WTC11 (cell line): ENCODE results near the gene GABRR3. TPM values are rescaled to one million over a fixed set of nuclear protein-coding genes. Genes with fewer than 3 reads are reported as not detected.

Source experiments
- ATAC-seq: fragments of 200-7000 bp; cut with Tn5 transposase; 2 replicates; pipeline ENCODE4 v1.10.0; 2021; ENCODE audit warnings: mild to moderate bottlenecking, moderate library complexity
- CTCF ChIA-PET: fragments of 300-600 bp; sonication (Branson Sonifier 250); formaldehyde crosslinking; loops from one replicate; lab custom pipeline; 2021; ENCODE audit warnings: antibody characterized with exemption; lab: Charles Lee
- POLR2A ChIA-PET: fragments of 350-600 bp; sonication (Branson Sonifier 250); formaldehyde crosslinking; loops from one replicate; lab custom pipeline; 2021; ENCODE audit warnings: antibody characterized with exemption; lab: Charles Lee
- DNase-seq: peaks from one replicate; pipeline ENCODE4 v3.0.0; 2021; ENCODE audit warnings: low spot score
- H3K27ac Mint-ChIP-seq: 2 replicates; pipeline ENCODE4 v1.8.0; 2021; ENCODE audit warnings: mixed read lengths
- H3K27me3 Mint-ChIP-seq: 2 replicates; pipeline ENCODE4 v1.8.0; 2021; ENCODE audit warnings: low read depth, mild to moderate bottlenecking, moderate library complexity, mixed read lengths
- H3K36me3 Mint-ChIP-seq: 2 replicates; pipeline ENCODE4 v1.8.0; 2021; ENCODE audit warnings: mixed read lengths
- H3K4me1 Mint-ChIP-seq: 2 replicates; pipeline ENCODE4 v1.8.0; 2022; ENCODE audit warnings: mixed read lengths
- H3K4me3 Mint-ChIP-seq: 2 replicates; pipeline ENCODE4 v1.8.0; 2021; ENCODE audit warnings: mild to moderate bottlenecking, moderate library complexity, mixed read lengths
- H3K9me3 Mint-ChIP-seq: 2 replicates; pipeline ENCODE4 v1.8.0; 2021; ENCODE audit warnings: mixed read lengths
- CBFB ChIP-seq: sonication (generic); formaldehyde crosslinking; IDR thresholded peaks from 2 replicates; pipeline ENCODE4 v1.8.1; 2022; ENCODE audit warnings: mild to moderate bottlenecking, low read depth, missing genetic modification reagents
- CREM ChIP-seq: sonication (generic); formaldehyde crosslinking; IDR thresholded peaks from 2 replicates; pipeline ENCODE4 v1.8.1; 2022; ENCODE audit warnings: mild to moderate bottlenecking, missing genetic modification reagents, moderate library complexity
- ETV6 ChIP-seq: sonication (generic); formaldehyde crosslinking; IDR thresholded peaks from 2 replicates; pipeline ENCODE4 v1.8.1; 2022; ENCODE audit warnings: mild to moderate bottlenecking, missing genetic modification reagents
- JUN ChIP-seq: sonication (generic); formaldehyde crosslinking; IDR thresholded peaks from 2 replicates; pipeline ENCODE4 v1.8.0; 2023; ENCODE audit warnings: mild to moderate bottlenecking, missing genetic modification reagents
- KAT7 ChIP-seq: sonication (generic); formaldehyde crosslinking; IDR thresholded peaks from 2 replicates; pipeline ENCODE4 v1.8.1; 2023; ENCODE audit warnings: missing genetic modification reagents, mild to moderate bottlenecking, borderline replicate concordance
- MLX ChIP-seq: sonication (generic); formaldehyde crosslinking; IDR thresholded peaks from 2 replicates; pipeline ENCODE4 v1.8.1; 2023; ENCODE audit warnings: mild to moderate bottlenecking, missing genetic modification reagents, moderate library complexity
- PRRX2 ChIP-seq: fragments of 250-450 bp; sonication (Bioruptor Pico); IDR thresholded peaks from 2 replicates; pipeline ENCODE4 v1.8.0; 2021; ENCODE audit warnings: mild to moderate bottlenecking
- TCF7 ChIP-seq: sonication (generic); formaldehyde crosslinking; IDR thresholded peaks from 2 replicates; pipeline ENCODE4 v1.8.0; 2022; ENCODE audit warnings: mild to moderate bottlenecking, low read depth, missing genetic modification reagents, moderate library complexity
- TEAD4 ChIP-seq: sonication (generic); formaldehyde crosslinking; IDR thresholded peaks from 2 replicates; pipeline ENCODE4 v1.8.0; 2022; ENCODE audit warnings: mild to moderate bottlenecking, missing genetic modification reagents
- ZNF263 ChIP-seq: sonication (generic); formaldehyde crosslinking; IDR thresholded peaks from 2 replicates; pipeline ENCODE4 v1.8.1; 2022; ENCODE audit warnings: low read depth, mild to moderate bottlenecking, moderate library complexity, missing genetic modification reagents
- total RNA-seq: library from RNA; stranded (reverse); gene quantifications from 3 replicates; pipeline ENCODE4 v1.2.3, GENCODE V29; 2021
- TF ChIP-seq, protein P1 (sequence below): sonication (generic); formaldehyde crosslinking; conservative IDR thresholded peaks from 2 replicates; pipeline ENCODE4 v1.8.1; 2023; ENCODE audit warnings: mild to moderate bottlenecking, low read depth, missing genetic modification reagents, moderate library complexity
- TF ChIP-seq, protein P2 (sequence below): sonication (generic); formaldehyde crosslinking; IDR thresholded peaks from 2 replicates; pipeline ENCODE4 v1.8.1; 2023; ENCODE audit warnings: mild to moderate bottlenecking, missing genetic modification reagents, moderate library complexity
- TF ChIP-seq, protein P3 (sequence below): fragments of 250-450 bp; sonication (Bioruptor Pico); IDR thresholded peaks from 2 replicates; pipeline ENCODE4 v1.9.0; 2021; ENCODE audit warnings: mild to moderate bottlenecking, borderline replicate concordance
- TF ChIP-seq, protein P4 (sequence below): sonication (generic); formaldehyde crosslinking; IDR thresholded peaks from 2 replicates; pipeline ENCODE4 v1.8.1; 2022; ENCODE audit warnings: missing genetic modification reagents, borderline replicate concordance
- TF ChIP-seq, protein P5 (sequence below): sonication (generic); formaldehyde crosslinking; IDR thresholded peaks from 2 replicates; pipeline ENCODE4 v1.8.1; 2022; ENCODE audit warnings: low read depth, mild to moderate bottlenecking, moderate library complexity, missing genetic modification reagents, borderline replicate concordance
- TF ChIP-seq, protein P6 (sequence below): sonication (generic); formaldehyde crosslinking; IDR thresholded peaks from 2 replicates; pipeline ENCODE4 v1.8.0; 2022; ENCODE audit warnings: mild to moderate bottlenecking, missing genetic modification reagents

The GABRR3 gene
- total RNA-seq, 1 experiment from 2014 or later = not detected

- no peak for DNase-seq
- no peak overlapping the region for H3K4me3 Mint-ChIP-seq
- H3K36me3 Mint-ChIP-seq = peaks cover 10% of the 10 kb centered on the region; the same call in 1 of the 2 replicates
- H3K4me1 Mint-ChIP-seq = peaks cover 12% of the 10 kb centered on the region
- POLR2A ChIA-PET = no interaction called here
- H3K27ac Mint-ChIP-seq = no peak overlapping the region
- no peak for ATAC-seq
- no peaks in the 10 kb centered on the region for H3K9me3 Mint-ChIP-seq
- H3K27me3 Mint-ChIP-seq = no peaks in the 10 kb centered on the region
- TF ChIP-seq KAT7 = no peak
- TF ChIP-seq, protein P1, sequence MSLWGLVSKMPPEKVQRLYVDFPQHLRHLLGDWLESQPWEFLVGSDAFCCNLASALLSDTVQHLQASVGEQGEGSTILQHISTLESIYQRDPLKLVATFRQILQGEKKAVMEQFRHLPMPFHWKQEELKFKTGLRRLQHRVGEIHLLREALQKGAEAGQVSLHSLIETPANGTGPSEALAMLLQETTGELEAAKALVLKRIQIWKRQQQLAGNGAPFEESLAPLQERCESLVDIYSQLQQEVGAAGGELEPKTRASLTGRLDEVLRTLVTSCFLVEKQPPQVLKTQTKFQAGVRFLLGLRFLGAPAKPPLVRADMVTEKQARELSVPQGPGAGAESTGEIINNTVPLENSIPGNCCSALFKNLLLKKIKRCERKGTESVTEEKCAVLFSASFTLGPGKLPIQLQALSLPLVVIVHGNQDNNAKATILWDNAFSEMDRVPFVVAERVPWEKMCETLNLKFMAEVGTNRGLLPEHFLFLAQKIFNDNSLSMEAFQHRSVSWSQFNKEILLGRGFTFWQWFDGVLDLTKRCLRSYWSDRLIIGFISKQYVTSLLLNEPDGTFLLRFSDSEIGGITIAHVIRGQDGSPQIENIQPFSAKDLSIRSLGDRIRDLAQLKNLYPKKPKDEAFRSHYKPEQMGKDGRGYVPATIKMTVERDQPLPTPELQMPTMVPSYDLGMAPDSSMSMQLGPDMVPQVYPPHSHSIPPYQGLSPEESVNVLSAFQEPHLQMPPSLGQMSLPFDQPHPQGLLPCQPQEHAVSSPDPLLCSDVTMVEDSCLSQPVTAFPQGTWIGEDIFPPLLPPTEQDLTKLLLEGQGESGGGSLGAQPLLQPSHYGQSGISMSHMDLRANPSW (CRISPR knock-in tag) = no peak
- TF ChIP-seq TCF7 (CRISPR knock-in tag) = no peak
- TF ChIP-seq, protein P2, sequence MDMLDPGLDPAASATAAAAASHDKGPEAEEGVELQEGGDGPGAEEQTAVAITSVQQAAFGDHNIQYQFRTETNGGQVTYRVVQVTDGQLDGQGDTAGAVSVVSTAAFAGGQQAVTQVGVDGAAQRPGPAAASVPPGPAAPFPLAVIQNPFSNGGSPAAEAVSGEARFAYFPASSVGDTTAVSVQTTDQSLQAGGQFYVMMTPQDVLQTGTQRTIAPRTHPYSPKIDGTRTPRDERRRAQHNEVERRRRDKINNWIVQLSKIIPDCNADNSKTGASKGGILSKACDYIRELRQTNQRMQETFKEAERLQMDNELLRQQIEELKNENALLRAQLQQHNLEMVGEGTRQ = no peak
- no peak for TF ChIP-seq ETV6
- TF ChIP-seq MLX (CRISPR knock-in tag) = no peak
- no peak for TF ChIP-seq JUN (CRISPR knock-in tag)
- no peak for TF ChIP-seq CBFB (CRISPR knock-in tag)
- TF ChIP-seq TEAD4 = no peak
- TF ChIP-seq, protein P3, sequence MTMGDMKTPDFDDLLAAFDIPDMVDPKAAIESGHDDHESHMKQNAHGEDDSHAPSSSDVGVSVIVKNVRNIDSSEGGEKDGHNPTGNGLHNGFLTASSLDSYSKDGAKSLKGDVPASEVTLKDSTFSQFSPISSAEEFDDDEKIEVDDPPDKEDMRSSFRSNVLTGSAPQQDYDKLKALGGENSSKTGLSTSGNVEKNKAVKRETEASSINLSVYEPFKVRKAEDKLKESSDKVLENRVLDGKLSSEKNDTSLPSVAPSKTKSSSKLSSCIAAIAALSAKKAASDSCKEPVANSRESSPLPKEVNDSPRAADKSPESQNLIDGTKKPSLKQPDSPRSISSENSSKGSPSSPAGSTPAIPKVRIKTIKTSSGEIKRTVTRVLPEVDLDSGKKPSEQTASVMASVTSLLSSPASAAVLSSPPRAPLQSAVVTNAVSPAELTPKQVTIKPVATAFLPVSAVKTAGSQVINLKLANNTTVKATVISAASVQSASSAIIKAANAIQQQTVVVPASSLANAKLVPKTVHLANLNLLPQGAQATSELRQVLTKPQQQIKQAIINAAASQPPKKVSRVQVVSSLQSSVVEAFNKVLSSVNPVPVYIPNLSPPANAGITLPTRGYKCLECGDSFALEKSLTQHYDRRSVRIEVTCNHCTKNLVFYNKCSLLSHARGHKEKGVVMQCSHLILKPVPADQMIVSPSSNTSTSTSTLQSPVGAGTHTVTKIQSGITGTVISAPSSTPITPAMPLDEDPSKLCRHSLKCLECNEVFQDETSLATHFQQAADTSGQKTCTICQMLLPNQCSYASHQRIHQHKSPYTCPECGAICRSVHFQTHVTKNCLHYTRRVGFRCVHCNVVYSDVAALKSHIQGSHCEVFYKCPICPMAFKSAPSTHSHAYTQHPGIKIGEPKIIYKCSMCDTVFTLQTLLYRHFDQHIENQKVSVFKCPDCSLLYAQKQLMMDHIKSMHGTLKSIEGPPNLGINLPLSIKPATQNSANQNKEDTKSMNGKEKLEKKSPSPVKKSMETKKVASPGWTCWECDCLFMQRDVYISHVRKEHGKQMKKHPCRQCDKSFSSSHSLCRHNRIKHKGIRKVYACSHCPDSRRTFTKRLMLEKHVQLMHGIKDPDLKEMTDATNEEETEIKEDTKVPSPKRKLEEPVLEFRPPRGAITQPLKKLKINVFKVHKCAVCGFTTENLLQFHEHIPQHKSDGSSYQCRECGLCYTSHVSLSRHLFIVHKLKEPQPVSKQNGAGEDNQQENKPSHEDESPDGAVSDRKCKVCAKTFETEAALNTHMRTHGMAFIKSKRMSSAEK (CRISPR knock-in tag) = no peak
- TF ChIP-seq CREM (CRISPR knock-in tag) = no peak
- TF ChIP-seq, protein P4, sequence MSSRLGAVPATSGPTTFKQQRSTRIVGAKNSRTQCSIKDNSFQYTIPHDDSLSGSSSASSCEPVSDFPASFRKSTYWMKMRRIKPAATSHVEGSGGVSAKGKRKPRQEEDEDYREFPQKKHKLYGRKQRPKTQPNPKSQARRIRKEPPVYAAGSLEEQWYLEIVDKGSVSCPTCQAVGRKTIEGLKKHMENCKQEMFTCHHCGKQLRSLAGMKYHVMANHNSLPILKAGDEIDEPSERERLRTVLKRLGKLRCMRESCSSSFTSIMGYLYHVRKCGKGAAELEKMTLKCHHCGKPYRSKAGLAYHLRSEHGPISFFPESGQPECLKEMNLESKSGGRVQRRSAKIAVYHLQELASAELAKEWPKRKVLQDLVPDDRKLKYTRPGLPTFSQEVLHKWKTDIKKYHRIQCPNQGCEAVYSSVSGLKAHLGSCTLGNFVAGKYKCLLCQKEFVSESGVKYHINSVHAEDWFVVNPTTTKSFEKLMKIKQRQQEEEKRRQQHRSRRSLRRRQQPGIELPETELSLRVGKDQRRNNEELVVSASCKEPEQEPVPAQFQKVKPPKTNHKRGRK = no peak
- TF ChIP-seq, protein P5, sequence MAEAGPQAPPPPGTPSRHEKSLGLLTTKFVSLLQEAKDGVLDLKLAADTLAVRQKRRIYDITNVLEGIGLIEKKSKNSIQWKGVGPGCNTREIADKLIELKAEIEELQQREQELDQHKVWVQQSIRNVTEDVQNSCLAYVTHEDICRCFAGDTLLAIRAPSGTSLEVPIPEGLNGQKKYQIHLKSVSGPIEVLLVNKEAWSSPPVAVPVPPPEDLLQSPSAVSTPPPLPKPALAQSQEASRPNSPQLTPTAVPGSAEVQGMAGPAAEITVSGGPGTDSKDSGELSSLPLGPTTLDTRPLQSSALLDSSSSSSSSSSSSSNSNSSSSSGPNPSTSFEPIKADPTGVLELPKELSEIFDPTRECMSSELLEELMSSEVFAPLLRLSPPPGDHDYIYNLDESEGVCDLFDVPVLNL (CRISPR knock-in tag) = no peak
- no peak for TF ChIP-seq ZNF263 (CRISPR knock-in tag)
- no peak for TF ChIP-seq PRRX2 (CRISPR knock-in tag)
- TF ChIP-seq, protein P6, sequence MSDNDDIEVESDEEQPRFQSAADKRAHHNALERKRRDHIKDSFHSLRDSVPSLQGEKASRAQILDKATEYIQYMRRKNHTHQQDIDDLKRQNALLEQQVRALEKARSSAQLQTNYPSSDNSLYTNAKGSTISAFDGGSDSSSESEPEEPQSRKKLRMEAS (CRISPR knock-in tag) = no peak
- CTCF ChIA-PET = no interaction called here
Observed at GRCh38 chr3:97949110-97949485, 86.0 kb downstream of the GABRR3 start.
